Keratinocyte (primary cell): Measurements from ENCODE around the gene SDK2.

ENCODE experiments used
- CTCF ChIP-seq, 3 experiments: IDR thresholded peaks in 1 of 3; conservative IDR thresholded peaks in 1 of 3; optimal IDR thresholded peaks in 1 of 3; 2 replicates in 2 of 3; 3 replicates in 1 of 3; pipeline versions ENCODE3 to v1.5.1; 2011; ENCODE audit warnings: low read length in 3 of 3, mild to moderate bottlenecking in 3 of 3, moderate library complexity in 2 of 3, control low read depth in 1 of 3, inconsistent platforms in 1 of 3; ENCODE audit not compliant: insufficient read depth in 2 of 3; ENCODE audit errors: extremely low read depth in 1 of 3
- EZH2 ChIP-seq: IDR thresholded peaks from one replicate; pipeline ENCODE4 v1.6.1; 2012; ENCODE audit warnings: inconsistent platforms, mild to moderate bottlenecking, low read length, moderate library complexity

- TF ChIP-seq CTCF (optimal IDR thresholded peaks at IDR 0.05 in 1 of 3, IDR thresholded peaks at IDR 0.05 in 1 of 3, conservative IDR thresholded peaks at IDR 0.05 in 1 of 3; ENCODE audit: extremely low read depth in 1 of 3, insufficient read depth in 2 of 3, low read length in 3 of 3) = no peak
- TF ChIP-seq EZH2 = no peak
Observed at GRCh38 chr17:73305845-73306836, 338.1 kb downstream of the SDK2 start.
